CD8-positive, alpha-beta memory T cell (primary cell): ENCODE measurements around the gene FHIT. TPM values are rescaled to one million over a fixed set of nuclear protein-coding genes. Genes with fewer than 3 reads are reported as not detected.
A peak's percentile ranks its signal among the peaks of the same experiment; 100 is the strongest.

Experiments used
- CTCF ChIA-PET: fragments of 350-600 bp; sonication (Branson Sonifier 250); formaldehyde crosslinking; loops from one replicate; lab custom pipeline; 2021; ENCODE audit warnings: antibody characterized with exemption; lab: Charles Lee
- POLR2A ChIA-PET: fragments of 350-600 bp; sonication (Branson Sonifier 250); formaldehyde crosslinking; loops from one replicate; lab custom pipeline; 2021; ENCODE audit warnings: antibody characterized with exemption; lab: Charles Lee
- DNase-seq, 5 donors: peaks; one replicate each; pipeline versions ENCODE4 v3.0.0 to v3.0.0-alpha.2; 2020 to 2022; ENCODE audit warnings: mixed read lengths in 1 of 5
- H3K27ac ChIP-seq: one replicate; pipeline ENCODE4 v1.7.0; 2013; ENCODE audit warnings: low read depth, mild to moderate bottlenecking, low read length, moderate library complexity
- H3K27me3 ChIP-seq: 2 replicates; pipeline ENCODE4 v1.7.0; 2013; ENCODE audit warnings: low read length, mild to moderate bottlenecking; ENCODE audit not compliant: insufficient read depth, poor library complexity, severe bottlenecking
- H3K36me3 ChIP-seq: 2 replicates; pipeline ENCODE4 v1.7.0; 2013; ENCODE audit warnings: mild to moderate bottlenecking, low read length, moderate library complexity; ENCODE audit not compliant: insufficient read depth
- H3K4me1 ChIP-seq: 2 replicates; pipeline ENCODE4 v1.7.0; 2013; ENCODE audit warnings: mild to moderate bottlenecking, low read length, moderate library complexity; ENCODE audit not compliant: insufficient read depth
- H3K4me3 ChIP-seq: 2 replicates; pipeline ENCODE4 v1.7.0; 2013; ENCODE audit warnings: mild to moderate bottlenecking, low read length
- H3K9me3 ChIP-seq: 2 replicates; pipeline ENCODE4 v1.7.0; 2013; ENCODE audit warnings: mild to moderate bottlenecking, low read length
- H3K27ac Mint-ChIP-seq, 8 donors: one replicate each; pipeline ENCODE4 v1.8.0; 2020 to 2021; ENCODE audit warnings: mixed read lengths in 8 of 8, mild to moderate bottlenecking in 6 of 8, inconsistent platforms in 3 of 8, moderate library complexity in 3 of 8
- H3K27me3 Mint-ChIP-seq, 2 donors: one replicate each; pipeline ENCODE4 v1.8.0; 2020 to 2021; ENCODE audit warnings: mixed read lengths in 2 of 2, mild to moderate bottlenecking in 1 of 2, moderate library complexity in 1 of 2
- H3K36me3 Mint-ChIP-seq, 3 donors: one replicate each; pipeline ENCODE4 v1.8.0; 2020 to 2021; ENCODE audit warnings: mixed read lengths in 3 of 3, inconsistent platforms in 1 of 3, mild to moderate bottlenecking in 1 of 3
- H3K4me1 Mint-ChIP-seq, 3 donors: one replicate each; pipeline ENCODE4 v1.8.0; 2020 to 2021; ENCODE audit warnings: mixed read lengths in 3 of 3, inconsistent platforms in 1 of 3, mild to moderate bottlenecking in 1 of 3
- H3K4me3 Mint-ChIP-seq, 7 donors: one replicate each; pipeline ENCODE4 v1.8.0; 2020 to 2021; ENCODE audit warnings: mixed read lengths in 7 of 7, mild to moderate bottlenecking in 6 of 7, moderate library complexity in 4 of 7, inconsistent platforms in 2 of 7
- H3K9me3 Mint-ChIP-seq, 5 donors: one replicate each; pipeline ENCODE4 v1.8.0; 2020 to 2022; ENCODE audit warnings: mixed read lengths in 5 of 5, mild to moderate bottlenecking in 3 of 5, moderate library complexity in 2 of 5, inconsistent platforms in 1 of 5
- polyA plus RNA-seq: library from polyadenylated mRNA; unstranded; fragments of 300-500 nt; fragmentation: Illumina TruSeq; gene quantifications from one replicate; pipeline ENCODE4 v1.2.3, GENCODE V29; 2021
- total RNA-seq, 2 experiments: library from RNA; stranded (reverse); gene quantifications; one replicate each; pipeline ENCODE4 v1.2.3, GENCODE V29; 2021

FHIT gene
- total and polyA plus RNA-seq, 3 experiments from 2014 or later: 4.1 to 7.4 (median 4.2) TPM

DNA sequence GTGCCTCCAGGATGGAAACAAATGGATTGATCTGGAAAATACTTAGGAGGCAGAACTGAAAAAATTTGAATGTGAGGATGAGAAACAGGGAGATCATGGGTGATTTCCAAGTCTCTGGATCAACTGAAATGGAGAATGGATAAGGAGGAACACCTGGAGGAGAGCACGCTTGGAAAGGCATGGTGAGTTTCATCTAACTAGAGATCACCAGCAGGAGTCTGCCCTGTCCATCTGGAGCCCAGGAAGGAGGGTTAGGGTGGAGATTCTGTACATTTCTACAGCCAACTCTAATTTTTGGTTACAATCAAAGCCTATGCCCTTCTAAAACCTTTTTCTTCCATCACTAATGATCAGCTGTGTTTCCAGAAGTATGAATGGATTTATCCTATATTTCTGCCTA lies 1205.6 kb downstream of the FHIT start:
- peaks cover 18 to 23% (median 23%) of the 10 kb centered on the region in 3 donors for H3K4me1 Mint-ChIP-seq
- POLR2A ChIA-PET: no interaction called here

DNA sequence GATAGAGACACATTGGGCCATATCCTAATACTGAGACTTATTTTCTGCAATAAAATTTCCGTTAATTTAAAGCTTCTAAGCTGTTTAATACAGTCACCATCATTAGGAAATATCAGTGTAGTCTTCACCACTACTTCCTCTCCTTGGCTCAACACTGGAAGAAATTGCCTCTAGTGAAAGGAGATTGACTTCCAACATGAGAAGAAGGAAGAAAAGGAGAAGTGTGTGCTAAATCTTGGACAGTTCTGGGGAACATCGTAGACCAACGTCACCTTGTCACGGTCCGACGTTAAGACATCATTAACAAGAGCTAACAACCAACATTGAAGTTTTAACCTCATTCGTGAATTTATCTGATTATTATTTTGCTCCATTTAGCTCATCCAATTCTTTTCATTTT lies 1214.4 kb downstream of the FHIT start:
- H3K36me3 Mint-ChIP-seq: peaks cover 0 to 3% (median 2%) of the 10 kb centered on the region in 3 donors
- H3K36me3 ChIP-seq: no peaks in the 10 kb centered on the region
- POLR2A ChIA-PET: no interaction called here
- H3K9me3 ChIP-seq: no peaks in the 10 kb centered on the region
- H3K4me1 ChIP-seq: peaks cover 30% of the 10 kb centered on the region
- H3K4me3 ChIP-seq: no peak overlapping the region
- DNase-seq: no peak
- H3K9me3 Mint-ChIP-seq: no peaks in the 10 kb centered on the region
- H3K27me3 ChIP-seq: no peaks in the 10 kb centered on the region
- H3K4me3 Mint-ChIP-seq: no peak overlapping the region
- CTCF ChIA-PET: no interaction called here
- no peaks in the 10 kb centered on the region for H3K27me3 Mint-ChIP-seq
- no peak overlapping the region for H3K27ac ChIP-seq
- H3K4me1 Mint-ChIP-seq: peaks cover 5 to 7% (median 6%) of the 10 kb centered on the region in 3 donors
- no peak overlapping the region for H3K27ac Mint-ChIP-seq

More for the DNA sequence above, 1205.6 kb downstream of the FHIT start:
- no peak overlapping the region for H3K4me3 Mint-ChIP-seq
- CTCF ChIA-PET: no interaction called here
- no peak overlapping the region for H3K27ac Mint-ChIP-seq
- no peaks in the 10 kb centered on the region for H3K27me3 ChIP-seq
- H3K36me3 ChIP-seq: no peaks in the 10 kb centered on the region
- peaks cover 43% of the 10 kb centered on the region for H3K4me1 ChIP-seq
- H3K9me3 Mint-ChIP-seq: peaks cover 4 to 11% (median 5%) of the 10 kb centered on the region in 5 donors
- no peak overlapping the region for H3K27ac ChIP-seq
- no peaks in the 10 kb centered on the region for H3K9me3 ChIP-seq
- DNase-seq: no peak
- no peak overlapping the region for H3K4me3 ChIP-seq
- H3K27me3 Mint-ChIP-seq: no peaks in the 10 kb centered on the region
- peaks cover 1 to 8% (median 4%) of the 10 kb centered on the region in 3 donors for H3K36me3 Mint-ChIP-seq

DNA sequence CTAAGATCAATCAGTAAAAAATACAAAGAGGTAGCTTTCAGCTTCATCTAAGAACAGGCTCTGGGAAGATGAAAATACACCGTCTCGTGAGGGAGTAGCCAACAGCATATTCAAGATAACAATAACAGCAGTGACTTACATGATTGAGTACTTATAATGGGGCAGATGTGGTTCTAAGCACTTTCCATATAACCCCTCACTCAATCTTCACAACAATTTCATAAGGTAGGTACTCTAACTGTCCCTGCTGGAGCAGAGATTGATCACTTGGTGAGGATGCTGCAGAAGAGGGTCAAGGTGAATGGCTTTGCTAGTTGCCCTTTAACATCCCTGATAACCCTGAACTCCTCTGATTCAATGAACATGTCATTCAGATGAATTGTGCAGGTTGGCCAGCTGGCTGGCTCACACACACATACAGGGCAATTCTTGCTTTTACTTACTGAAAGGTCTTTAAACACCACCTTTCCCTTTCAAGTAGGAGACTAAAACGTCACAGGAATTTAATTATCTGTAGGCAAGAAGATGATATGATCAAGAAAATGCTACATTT lies 1217.3 kb downstream of the FHIT start:
- no peak overlapping the region for H3K4me3 ChIP-seq
- H3K4me1 ChIP-seq: peaks cover 32% of the 10 kb centered on the region
- Mint-ChIP-seq H3K27ac (no peak overlapping the region), H3K9me3 (no peaks in the 10 kb centered on the region), H3K36me3 (peaks cover 0 to 3% (median 2%) of the 10 kb centered on the region in 3 donors), H3K4me1 (peaks cover 5 to 7% (median 6%) of the 10 kb centered on the region in 3 donors), H3K4me3 (no peak overlapping the region), H3K27me3 (peaks cover 0 to 1% of the 10 kb centered on the region in 2 donors)
- ChIA-PET CTCF (no interaction called here), POLR2A (no interaction called here)
- no peaks in the 10 kb centered on the region for H3K9me3 ChIP-seq
- H3K27me3 ChIP-seq: no peaks in the 10 kb centered on the region
- DNase-seq: no peak
- H3K27ac ChIP-seq: no peak overlapping the region
- H3K36me3 ChIP-seq: no peaks in the 10 kb centered on the region

DNA sequence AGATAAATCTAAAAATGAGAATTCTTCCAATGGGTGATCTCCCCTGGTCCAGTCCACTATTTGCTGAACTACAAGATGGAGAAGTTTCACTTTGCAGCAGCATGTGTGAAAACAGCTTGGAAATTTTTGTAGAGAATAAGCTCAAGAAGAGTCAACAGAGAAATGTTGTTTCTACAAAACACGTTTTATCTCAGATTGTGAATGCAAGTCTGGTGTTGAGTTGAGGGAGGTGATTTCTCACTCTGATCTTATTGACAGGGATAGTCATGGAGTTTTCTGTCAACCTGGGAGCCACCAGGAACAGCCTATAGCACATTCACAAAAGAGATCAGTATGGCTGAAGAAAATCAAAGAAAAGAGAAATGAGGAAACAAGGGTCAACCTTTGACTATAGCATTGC lies 1220.3 kb downstream of the FHIT start:
- peaks cover 0 to 1% of the 10 kb centered on the region in 2 donors for H3K27me3 Mint-ChIP-seq
- Histone ChIP-seq H3K4me1 (peaks cover 52% of the 10 kb centered on the region), H3K36me3 (no peaks in the 10 kb centered on the region), H3K27ac (no peak overlapping the region), H3K27me3 (no peaks in the 10 kb centered on the region), H3K9me3 (no peaks in the 10 kb centered on the region), H3K4me3 (peak overlapping the region; percentile 18)
- no peak for DNase-seq
- peaks cover 0 to 2% (median 2%) of the 10 kb centered on the region in 3 donors for H3K36me3 Mint-ChIP-seq
- no peak overlapping the region for H3K4me3 Mint-ChIP-seq
- H3K27ac Mint-ChIP-seq: no peak overlapping the region
- H3K4me1 Mint-ChIP-seq: peaks cover 7 to 15% (median 13%) of the 10 kb centered on the region in 3 donors
- H3K9me3 Mint-ChIP-seq: no peaks in the 10 kb centered on the region
- ChIA-PET CTCF (no interaction called here), POLR2A (no interaction called here)

DNA sequence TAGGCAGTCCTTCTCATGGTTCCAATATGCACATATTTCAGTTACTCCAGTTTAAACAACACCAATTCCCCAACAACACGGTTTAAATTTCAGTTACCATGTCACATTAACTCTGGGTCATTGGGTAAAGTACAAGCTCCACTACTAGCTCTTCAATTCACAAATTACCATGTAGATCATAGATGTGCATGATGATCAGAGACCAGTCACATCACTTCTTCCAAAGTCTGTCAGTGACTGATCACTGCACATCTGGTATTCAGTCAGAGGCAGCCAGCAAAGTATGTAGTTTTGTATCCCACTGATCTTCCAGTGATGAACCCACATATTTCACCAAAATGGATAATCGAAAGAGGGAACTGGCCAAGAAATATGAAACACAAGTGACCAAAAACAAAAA lies 1223.0 kb downstream of the FHIT start:
- no peaks in the 10 kb centered on the region for H3K9me3 ChIP-seq
- Mint-ChIP-seq H3K36me3 (peaks cover 0 to 2% (median 0%) of the 10 kb centered on the region in 3 donors), H3K4me1 (peaks cover 13 to 34% (median 23%) of the 10 kb centered on the region in 3 donors), H3K9me3 (no peaks in the 10 kb centered on the region), H3K27me3 (peaks cover 0 to 1% of the 10 kb centered on the region in 2 donors), H3K27ac (no peak overlapping the region), H3K4me3 (no peak overlapping the region)
- H3K4me1 ChIP-seq: peaks cover 67% of the 10 kb centered on the region
- H3K36me3 ChIP-seq: no peaks in the 10 kb centered on the region
- no peak for DNase-seq
- CTCF ChIA-PET: interaction anchor here (0.7 kb wide), 1 partner anchor 10 kb away, joined by 3 read pairs; no protein-coding TSS in a partner anchor
- no peaks in the 10 kb centered on the region for H3K27me3 ChIP-seq
- no peak overlapping the region for H3K27ac ChIP-seq
- no peak overlapping the region for H3K4me3 ChIP-seq
- POLR2A ChIA-PET: no interaction called here

DNA sequence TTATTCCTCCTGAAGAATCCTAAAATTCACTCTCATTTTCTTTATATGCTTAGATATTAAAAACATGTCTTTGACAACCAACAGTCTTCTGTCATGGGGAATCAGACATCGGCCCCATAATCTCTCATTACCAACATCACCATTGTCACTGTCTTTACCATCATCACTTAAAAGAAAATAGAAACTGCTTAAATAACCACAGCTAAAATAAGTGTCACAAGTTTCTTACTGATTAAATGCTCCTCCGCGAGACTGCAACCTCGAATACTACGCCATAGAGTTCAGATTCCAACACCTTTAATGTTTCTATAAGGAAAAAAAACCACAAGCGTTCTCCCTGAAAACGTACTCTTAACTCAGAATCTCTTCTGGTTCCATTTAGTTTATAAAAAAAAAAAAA lies 1223.9 kb downstream of the FHIT start:
- no peak overlapping the region for H3K27ac ChIP-seq
- POLR2A ChIA-PET: no interaction called here
- H3K36me3 ChIP-seq: no peaks in the 10 kb centered on the region
- Mint-ChIP-seq H3K27me3 (peaks cover 0 to 1% of the 10 kb centered on the region in 2 donors), H3K9me3 (no peaks in the 10 kb centered on the region), H3K36me3 (peaks cover 0 to 2% (median 0%) of the 10 kb centered on the region in 3 donors), H3K4me1 (peaks cover 13 to 35% (median 23%) of the 10 kb centered on the region in 3 donors), H3K27ac (no peak overlapping the region), H3K4me3 (peak overlapping the region in 1 of 7 donors; percentile 19)
- no peaks in the 10 kb centered on the region for H3K27me3 ChIP-seq
- no peak overlapping the region for H3K4me3 ChIP-seq
- H3K9me3 ChIP-seq: no peaks in the 10 kb centered on the region
- peaks cover 76% of the 10 kb centered on the region for H3K4me1 ChIP-seq
- CTCF ChIA-PET: interaction anchor here (0.7 kb wide), 1 partner anchor 11 kb away, joined by 3 read pairs; no protein-coding TSS in a partner anchor
- no peak for DNase-seq

DNA sequence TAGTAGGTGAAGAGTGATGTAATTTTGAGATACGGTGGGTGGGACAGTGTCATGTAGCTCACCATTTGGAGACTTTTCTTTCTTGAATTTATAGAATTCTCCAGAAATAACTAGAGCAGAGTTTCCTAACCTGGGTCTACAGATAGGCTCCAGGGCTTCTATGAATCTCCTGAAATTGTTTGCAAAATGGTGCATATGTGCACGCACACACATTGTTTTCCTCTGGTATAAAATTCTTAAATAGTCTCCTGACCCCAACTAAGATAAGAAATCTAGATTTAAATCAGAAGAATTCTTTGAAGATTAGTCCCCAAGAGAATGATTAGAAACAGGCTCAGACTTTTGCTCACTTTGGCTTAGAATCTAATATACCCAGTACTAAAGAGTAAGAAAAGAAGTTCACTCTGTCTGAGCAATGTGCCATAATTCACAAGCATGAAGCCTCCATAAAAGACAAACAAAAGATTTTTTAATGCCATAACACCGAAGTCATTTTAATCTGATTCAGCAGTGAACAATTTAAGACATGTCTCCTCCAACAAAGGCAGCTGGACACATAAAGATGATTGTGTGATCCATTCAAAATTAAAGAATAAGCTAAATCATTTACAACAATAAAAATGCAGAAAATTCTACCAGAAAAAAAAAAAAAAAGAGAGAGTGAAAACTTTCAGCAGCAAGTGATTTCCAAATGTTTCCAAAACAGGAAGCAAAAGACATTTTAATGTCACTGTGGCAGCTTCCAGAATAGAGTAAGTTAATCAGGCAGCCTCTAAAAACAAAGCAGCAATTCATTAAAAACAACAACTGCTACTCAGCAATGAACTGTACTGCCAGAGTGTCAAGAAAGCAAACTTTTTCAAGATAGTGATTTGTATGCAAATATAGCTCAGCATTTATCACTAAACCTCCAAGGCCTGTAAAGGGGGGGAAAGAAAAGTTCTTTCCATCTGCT lies 1225.9 kb downstream of the FHIT start:
- H3K4me3 ChIP-seq: peak overlapping the region; percentile 13
- no peaks in the 10 kb centered on the region for H3K27me3 ChIP-seq
- no peak overlapping the region for H3K27ac ChIP-seq
- CTCF ChIA-PET: no interaction called here
- peaks cover 13 to 35% (median 23%) of the 10 kb centered on the region in 3 donors for H3K4me1 Mint-ChIP-seq
- no peaks in the 10 kb centered on the region for H3K9me3 ChIP-seq
- POLR2A ChIA-PET: no interaction called here
- H3K4me1 ChIP-seq: peaks cover 63% of the 10 kb centered on the region
- H3K27me3 Mint-ChIP-seq: no peaks in the 10 kb centered on the region
- peaks cover 0 to 2% (median 0%) of the 10 kb centered on the region in 3 donors for H3K36me3 Mint-ChIP-seq
- DNase-seq: no peak
- no peaks in the 10 kb centered on the region for H3K9me3 Mint-ChIP-seq
- H3K36me3 ChIP-seq: no peaks in the 10 kb centered on the region
- H3K27ac Mint-ChIP-seq: no peak overlapping the region
- no peak overlapping the region for H3K4me3 Mint-ChIP-seq

DNA sequence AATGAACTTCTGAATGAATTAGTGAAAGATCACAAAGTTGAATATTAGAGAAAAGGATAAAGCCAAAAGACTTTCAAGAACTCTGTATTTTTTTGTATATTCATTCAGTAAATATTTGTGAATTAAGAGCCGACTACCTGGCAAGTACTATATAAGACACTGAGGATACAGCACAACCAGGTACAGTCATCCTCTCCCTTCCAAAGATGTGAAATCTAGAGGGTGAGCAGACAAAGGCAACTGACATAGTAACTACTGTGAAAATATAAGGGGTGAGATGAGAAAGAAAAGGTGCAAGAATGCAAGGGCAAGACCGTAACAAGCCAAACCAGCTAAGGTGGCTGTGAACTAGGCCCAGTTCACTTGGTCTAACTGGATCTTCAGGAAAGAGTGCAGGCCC lies 1226.9 kb downstream of the FHIT start:
- POLR2A ChIA-PET: no interaction called here
- Histone ChIP-seq H3K36me3 (no peaks in the 10 kb centered on the region), H3K4me1 (peaks cover 64% of the 10 kb centered on the region), H3K4me3 (no peak overlapping the region), H3K9me3 (no peaks in the 10 kb centered on the region), H3K27me3 (no peaks in the 10 kb centered on the region), H3K27ac (no peak overlapping the region)
- Mint-ChIP-seq H3K36me3 (peaks cover 0 to 2% (median 0%) of the 10 kb centered on the region in 3 donors), H3K27ac (no peak overlapping the region), H3K4me1 (peaks cover 13 to 35% (median 23%) of the 10 kb centered on the region in 3 donors), H3K4me3 (no peak overlapping the region), H3K27me3 (no peaks in the 10 kb centered on the region), H3K9me3 (no peaks in the 10 kb centered on the region)
- DNase-seq: no peak
- CTCF ChIA-PET: no interaction called here
